HG03521 (cell line): ENCODE measurements around the gene RBM39.
"Not testable (repeated sequence)": the region's sequence is repeated elsewhere in the genome, so short reads cannot be mapped to it uniquely, and the experiment has no call there.

Experiments used
- ATAC-seq: cut with Tn5 transposase; IDR thresholded peaks from one replicate; pipeline ENCODE4 v1.9.1; 2021; ENCODE audit warnings: mild to moderate bottlenecking, moderate library complexity; ENCODE audit not compliant: unreplicated experiment

Gene RBM39

DNA sequence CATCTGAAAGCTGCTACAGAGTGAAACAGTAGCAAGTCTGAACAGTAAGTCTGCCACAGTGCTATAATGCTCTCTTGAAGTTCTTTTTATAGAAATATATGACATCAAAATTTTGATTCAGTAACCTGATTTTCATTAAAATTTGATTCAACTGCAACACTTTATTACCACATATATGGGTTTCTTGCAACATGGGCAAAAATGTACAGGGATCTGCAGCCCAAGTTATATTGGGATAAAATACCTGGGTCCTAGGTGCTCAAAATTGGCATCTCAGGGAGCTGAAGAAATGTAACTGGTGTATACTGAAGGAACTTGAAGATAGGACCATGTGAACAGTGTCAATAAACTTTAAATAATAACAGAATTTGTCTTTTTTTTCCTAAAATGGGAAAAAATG lies 32.0 kb downstream of the RBM39 start:
- ATAC-seq: no peak

GRCh38 chr20:35709259-35709658 lies 32.8 kb downstream of the RBM39 start:
- no peak for ATAC-seq

DNA sequence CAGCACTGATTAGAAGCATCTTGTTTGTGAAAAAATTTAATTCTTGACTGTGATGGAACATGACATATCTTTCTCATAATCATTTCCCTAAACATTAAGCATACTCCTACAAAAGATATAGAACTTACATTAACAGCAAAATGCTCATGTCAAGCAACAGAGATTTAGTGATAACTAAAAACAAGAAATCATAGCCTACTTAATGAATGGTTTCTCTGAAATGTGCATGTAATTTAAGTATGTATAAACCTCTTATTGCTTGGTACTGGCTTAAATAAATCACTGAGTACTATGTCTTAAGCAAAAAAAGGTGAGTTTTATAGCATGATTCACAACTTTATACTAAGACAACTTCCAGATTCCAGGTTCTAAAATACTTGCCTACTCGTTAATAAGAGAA lies 33.6 kb downstream of the RBM39 start:
- ATAC-seq: no peak

- ATAC-seq: not testable (repeated sequence)
Observed at GRCh38 chr20:35706591-35707529, 35.2 kb downstream of the RBM39 start.

GRCh38 chr20:35705894-35706293 lies 36.2 kb downstream of the RBM39 start:
- ATAC-seq: not testable (repeated sequence)

DNA sequence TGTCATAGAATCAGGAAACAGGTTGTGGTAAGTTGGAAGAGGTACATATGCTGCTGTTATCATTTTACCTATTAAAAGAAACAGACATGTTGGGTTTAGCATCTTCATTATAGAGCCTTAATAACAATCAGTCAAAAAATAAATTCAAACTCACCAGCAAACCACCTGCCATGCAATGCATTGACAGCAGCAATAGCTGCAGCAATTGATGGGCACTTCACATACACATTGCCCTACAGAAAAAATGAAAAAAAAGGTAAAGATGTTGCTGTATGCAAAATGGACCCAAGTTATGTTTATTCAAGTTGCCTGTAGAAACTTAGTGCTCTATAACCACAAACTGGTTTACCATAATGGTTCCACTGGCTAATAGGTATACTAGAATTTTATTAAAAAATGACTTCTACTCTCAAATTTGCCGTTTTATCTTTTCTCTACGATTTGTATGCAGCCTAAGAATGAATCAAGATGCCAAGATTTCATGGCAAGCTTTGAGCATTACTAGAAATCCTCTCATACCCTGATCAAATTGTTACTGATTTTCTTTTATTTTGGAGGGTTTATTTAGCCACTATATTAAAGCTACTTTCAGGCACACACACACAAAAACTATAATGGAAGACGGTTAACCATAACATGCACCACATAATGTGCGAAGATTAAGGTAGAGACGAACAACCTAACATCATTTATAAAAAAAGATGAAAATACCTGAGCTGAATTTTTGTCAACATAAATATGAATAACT lies 37.4 kb downstream of the RBM39 start:
- no peak for ATAC-seq

DNA sequence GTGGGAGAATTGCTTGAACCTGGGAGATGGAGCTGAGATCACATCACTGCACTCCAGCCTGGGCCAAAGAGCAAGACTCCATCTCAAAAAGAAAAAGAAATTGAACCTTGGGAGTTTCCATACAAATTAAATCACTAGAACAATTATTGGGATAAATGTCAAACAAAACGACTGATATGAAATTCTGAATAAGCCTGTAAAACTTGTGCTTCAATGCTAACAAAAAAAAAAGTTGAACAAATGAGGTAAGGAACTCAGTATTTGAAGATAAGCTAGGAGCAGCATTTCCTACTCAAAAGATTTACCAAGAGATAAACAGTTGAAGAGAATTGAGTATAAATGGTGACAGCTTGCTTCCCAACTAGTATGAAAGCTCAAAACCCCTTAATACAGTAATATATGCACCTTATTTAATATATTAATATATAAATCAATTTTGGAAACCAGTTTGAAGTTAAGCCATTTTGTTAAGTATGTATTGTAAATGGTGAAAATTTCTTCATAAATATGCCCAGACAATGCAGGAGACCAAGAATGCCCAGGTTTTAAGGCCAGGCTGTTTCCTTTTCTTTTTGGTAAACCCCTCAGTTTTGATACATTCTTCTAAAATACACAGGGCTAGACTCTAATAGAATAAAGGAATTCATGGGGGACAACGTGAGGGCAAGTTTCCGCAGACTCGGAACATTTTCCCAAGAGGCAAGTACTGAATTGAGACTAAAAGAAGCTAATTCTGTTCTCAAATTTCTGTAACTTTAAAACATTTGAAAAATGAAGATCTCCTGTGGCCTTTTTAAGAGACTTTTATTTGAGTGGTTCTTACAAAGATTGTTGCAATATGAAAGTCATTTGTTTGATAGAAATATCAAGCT lies 39.0 kb downstream of the RBM39 start:
- no peak for ATAC-seq

GRCh38 chr20:35702051-35702823 lies 39.8 kb downstream of the RBM39 start:
- ATAC-seq: no peak

GRCh38 chr20:35700625-35701148 lies 41.4 kb downstream of the RBM39 start:
- no peak for ATAC-seq

GRCh38 chr20:35699957-35700624 lies 42.0 kb downstream of the RBM39 start:
- no peak for ATAC-seq

DNA sequence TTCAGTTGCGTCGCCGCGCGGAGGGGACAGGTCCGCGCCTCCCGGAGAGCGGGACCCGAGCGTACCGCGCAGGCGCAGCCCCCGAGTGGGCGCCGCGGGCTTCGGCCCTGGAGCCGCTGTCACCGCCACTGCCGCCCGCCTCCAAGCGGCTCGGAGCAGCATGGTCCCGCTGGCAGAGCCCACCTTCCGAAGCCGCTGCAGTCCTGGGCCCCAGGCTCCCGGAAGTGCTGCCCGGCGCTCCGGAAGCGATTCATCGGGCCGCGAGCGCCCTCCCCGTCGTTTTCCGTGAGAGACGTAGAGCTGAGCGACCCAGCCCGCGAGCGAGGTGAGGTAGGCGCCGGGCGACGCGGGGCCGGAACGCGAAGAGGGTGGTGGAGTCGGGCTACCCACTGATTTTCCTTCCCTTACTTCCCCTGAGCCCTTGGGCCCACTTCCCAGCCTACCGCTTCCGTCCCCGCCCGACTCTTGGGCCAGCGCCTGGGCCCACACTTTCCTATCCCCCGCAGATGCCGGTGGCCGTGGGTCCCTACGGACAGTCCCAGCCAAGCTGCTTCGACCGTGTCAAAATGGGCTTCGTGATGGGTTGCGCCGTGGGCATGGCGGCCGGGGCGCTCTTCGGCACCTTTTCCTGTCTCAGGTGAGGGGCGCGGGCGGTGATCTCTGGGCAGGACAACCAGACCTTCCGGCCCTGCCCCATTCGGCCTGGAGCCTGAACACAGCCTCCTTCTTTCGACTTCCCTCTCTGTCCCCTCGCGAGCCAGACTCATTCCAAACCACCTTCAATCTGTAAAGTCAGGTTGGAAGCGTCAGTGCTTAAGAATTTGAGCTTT lies 42.7 kb downstream of the RBM39 start, which contains the start of the genes NFS1 and ROMO1:
Gene NFS1, minus strand, starts transcription at position 226 of the 830 bp plus-strand sequence. Its CDS starts 64 bp downstream, at position 162.
Gene ROMO1, plus strand, starts transcription at position 279 of the 830 bp plus-strand sequence. Its CDS starts 228 bp downstream, at position 507.
- ATAC-seq: peak; percentile 79

GRCh38 chr20:35698298-35699126 lies 43.5 kb downstream of the RBM39 start:
- peak; percentile 15 for ATAC-seq

DNA sequence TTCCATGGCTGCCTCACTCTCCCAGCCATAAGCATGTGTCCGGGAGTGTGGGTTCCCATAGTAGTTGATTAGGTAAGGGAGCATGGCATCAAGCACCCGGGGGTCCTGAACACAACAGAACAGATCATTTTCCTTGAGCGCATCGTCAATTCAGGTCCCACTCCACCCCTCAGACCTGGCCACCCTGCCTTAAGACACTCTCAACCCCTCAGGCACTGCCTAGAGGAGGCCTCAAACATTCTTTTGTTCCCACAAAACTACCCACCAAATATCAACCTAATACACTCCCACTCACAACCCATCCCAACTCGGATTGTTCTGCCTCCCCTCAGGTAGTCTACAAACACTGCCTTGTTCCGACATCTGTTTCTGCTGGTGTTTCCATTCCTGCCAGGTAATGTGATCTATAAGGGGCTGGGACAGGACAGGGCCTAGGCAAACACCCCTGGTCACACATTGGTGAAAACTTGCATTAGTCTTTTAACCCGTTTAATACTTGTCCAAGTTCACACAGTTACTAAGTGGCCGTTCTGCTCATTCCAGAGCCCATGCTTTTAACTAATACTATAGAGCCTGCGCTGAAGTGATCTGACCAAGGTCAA lies 44.3 kb downstream of the RBM39 start:
- no peak for ATAC-seq

GRCh38 chr20:35695978-35696377 lies 46.1 kb downstream of the RBM39 start:
- no peak for ATAC-seq

DNA sequence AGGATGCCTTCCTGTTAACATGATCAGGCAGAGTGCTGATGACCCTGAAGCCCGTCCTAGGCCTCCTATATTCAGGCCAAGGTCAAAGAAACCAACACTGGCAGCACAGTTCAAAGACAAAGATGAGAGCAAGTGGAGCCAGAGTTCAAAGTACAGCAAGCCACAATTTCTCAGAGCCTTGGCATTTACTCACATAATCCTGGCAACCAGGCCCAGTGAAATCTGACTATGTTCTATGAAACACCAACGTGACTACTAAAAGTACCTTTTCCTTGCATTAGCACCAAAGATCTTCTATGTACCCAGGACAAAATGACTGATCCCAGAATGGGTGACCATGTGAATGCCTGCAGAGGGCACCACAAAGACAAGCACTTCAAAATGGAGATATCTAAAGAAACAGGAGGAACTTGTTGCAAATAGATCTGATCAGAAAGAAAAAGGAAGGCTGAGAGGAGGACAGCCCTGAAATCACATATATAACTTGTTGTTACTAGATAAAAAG lies 46.8 kb downstream of the RBM39 start:
- ATAC-seq: no peak

- no peak for ATAC-seq
Observed at GRCh38 chr20:35690265-35690664, 51.8 kb downstream of the RBM39 start.

GRCh38 chr20:35686872-35687271 lies 55.2 kb downstream of the RBM39 start:
- not testable (repeated sequence) for ATAC-seq
